HAP-1 (cell line): Measurements from ENCODE around the gene PDLIM4.

Source experiments
- DNase-seq, 2 experiments: peaks; one replicate each; pipeline ENCODE4 v3.0.0-alpha.2; 2016 to 2020; ENCODE audit warnings: low spot score in 2 of 2
- H3K27me3 ChIP-seq: fragments of 250-450 bp; sonication (Bioruptor Pico); 2 replicates; pipeline ENCODE4 v1.5.1; 2020; ENCODE audit warnings: low read depth, mild to moderate bottlenecking, moderate library complexity
- H3K36me3 ChIP-seq: fragments of 250-450 bp; sonication (Bioruptor Pico); replicated peaks from 2 replicates; pipeline ENCODE4 v1.5.1; 2020; ENCODE audit warnings: mild to moderate bottlenecking
- H3K4me1 ChIP-seq: fragments of 250-450 bp; sonication (Bioruptor Pico); 2 replicates; pipeline ENCODE4 v1.5.1; 2020; ENCODE audit warnings: mild to moderate bottlenecking
- H3K4me3 ChIP-seq: fragments of 250-450 bp; sonication (Bioruptor Pico); 2 replicates; pipeline ENCODE4 v1.5.1; 2020; ENCODE audit warnings: mild to moderate bottlenecking, moderate library complexity
- H3K9me3 ChIP-seq: fragments of 250-450 bp; sonication (Bioruptor Pico); 2 replicates; pipeline ENCODE4 v1.5.1; 2020; ENCODE audit warnings: mild to moderate bottlenecking, moderate library complexity
- in situ Hi-C: fragments of 300-500 bp; cut with MboI; formaldehyde crosslinking; loops from 3 replicates; pipeline ENCODE4 v1.14.3; 2020; ENCODE audit warnings: low sequenced_read_pairs, inconsistent platforms, mixed read lengths

Gene PDLIM4

GRCh38 chr5:132263548-132264261, 6.2 kb downstream of the PDLIM4 start:
- Histone ChIP-seq H3K36me3 (no peaks in the 10 kb centered on the region), H3K4me3 (no peak overlapping the region), H3K9me3 (no peaks in the 10 kb centered on the region), H3K27me3 (no peaks in the 10 kb centered on the region), H3K4me1 (no peaks in the 10 kb centered on the region)
- no peak for DNase-seq
- in situ Hi-C loops = no loop called here

DNA sequence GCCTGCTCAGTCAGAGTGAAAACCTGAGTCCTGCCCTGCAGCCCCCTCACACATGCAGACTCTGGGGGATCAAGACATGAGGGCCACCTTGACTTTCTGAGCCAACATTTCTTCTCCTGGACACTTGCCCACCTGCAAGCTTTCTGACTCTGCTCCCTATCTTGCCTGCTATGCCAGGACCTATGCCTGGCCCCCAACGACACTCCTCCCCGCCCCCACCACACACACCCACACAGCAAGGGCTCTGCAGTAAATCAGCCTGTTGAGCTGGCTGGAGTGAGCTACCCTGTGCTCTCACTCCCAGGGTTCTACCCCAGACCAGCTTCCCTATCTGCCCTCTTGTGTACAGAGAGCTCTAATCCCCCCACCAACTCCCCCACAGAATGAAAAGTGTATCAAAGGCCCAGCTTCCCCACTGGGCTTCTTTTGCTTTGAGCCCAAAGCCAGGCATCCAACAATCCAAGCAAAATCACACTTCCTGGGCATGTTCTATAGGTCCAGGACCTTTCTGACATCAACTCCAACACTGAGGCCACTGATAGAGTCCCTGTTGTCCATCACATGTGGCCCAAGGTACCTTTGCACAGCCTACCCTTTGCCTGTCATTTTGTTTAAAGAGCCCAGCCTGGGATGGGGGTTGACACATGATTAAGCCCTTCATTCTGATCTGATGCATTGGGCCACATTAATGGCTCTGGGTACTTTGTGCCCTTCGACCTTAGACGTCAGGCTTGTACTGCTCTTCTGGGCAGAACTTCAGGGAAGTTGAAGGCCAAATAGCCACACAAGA, 7.2 kb downstream of the PDLIM4 start:
- in situ Hi-C loops = no loop called here
- DNase-seq = no peak
- Histone ChIP-seq H3K9me3 (no peaks in the 10 kb centered on the region), H3K4me1 (no peaks in the 10 kb centered on the region), H3K27me3 (no peaks in the 10 kb centered on the region), H3K36me3 (no peaks in the 10 kb centered on the region), H3K4me3 (no peak overlapping the region)

DNA sequence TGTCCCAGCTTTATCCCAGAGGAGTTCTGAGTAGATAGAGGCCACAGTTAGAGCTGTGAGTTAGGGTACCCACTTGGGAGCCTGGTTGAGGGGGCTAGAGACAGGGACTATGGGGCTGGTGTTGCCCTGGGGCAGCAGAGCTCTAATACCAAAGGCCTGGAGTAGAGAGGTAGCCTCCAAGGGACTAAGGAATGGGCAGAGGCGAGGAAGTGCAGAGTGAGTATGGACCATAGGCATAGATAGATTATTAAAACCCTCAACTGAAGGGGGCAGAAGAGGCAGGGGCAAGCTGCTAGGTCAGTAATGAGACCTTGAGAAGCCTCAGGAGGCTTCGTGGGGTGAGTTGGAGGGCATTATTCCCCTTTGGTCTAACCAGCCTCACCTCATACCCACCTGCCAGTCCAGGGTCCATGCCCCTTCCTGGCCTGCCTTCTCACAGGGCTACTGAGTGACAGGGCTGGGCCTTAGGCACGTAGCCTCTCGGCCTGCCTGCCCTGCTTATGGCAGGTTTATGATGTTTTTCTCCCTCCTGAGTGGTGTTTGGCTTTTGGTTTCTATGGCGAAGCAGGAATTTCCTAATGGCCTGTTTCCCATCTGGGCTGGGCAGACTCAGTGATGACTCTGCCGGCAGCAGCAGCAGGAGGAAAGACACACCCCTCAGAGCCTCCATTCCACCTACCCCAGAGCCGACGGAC, 8.0 kb downstream of the PDLIM4 start:
- Histone ChIP-seq H3K4me3 (no peak overlapping the region), H3K27me3 (no peaks in the 10 kb centered on the region), H3K9me3 (no peaks in the 10 kb centered on the region), H3K4me1 (no peaks in the 10 kb centered on the region), H3K36me3 (no peaks in the 10 kb centered on the region)
- in situ Hi-C loops = no loop called here
- no peak for DNase-seq

- Histone ChIP-seq H3K4me3 (no peak overlapping the region), H3K9me3 (no peaks in the 10 kb centered on the region), H3K36me3 (no peaks in the 10 kb centered on the region), H3K4me1 (no peaks in the 10 kb centered on the region), H3K27me3 (no peaks in the 10 kb centered on the region)
- DNase-seq = no peak
- in situ Hi-C loops = no loop called here
Observed at GRCh38 chr5:132266031-132266835, 8.7 kb downstream of the PDLIM4 start.

DNA sequence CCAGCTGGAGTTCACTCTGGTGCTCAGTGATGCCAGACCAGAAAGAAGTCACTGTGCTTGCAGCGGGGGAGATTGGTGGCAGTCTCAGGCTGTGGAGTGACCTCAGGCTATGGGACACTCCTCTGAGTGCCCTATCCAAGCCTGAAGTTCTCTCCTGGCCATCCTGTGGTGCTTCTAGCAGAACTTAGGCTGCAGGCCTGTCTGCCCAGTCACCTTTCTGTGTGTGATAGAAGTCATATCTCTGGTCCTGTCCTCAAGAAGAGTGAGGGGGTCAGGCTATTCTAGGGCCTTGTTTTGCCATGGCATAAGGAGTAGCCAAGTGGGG, 9.3 kb downstream of the PDLIM4 start:
- no peak for DNase-seq
- H3K9me3 ChIP-seq = no peaks in the 10 kb centered on the region
- no peaks in the 10 kb centered on the region for H3K27me3 ChIP-seq
- no peak overlapping the region for H3K4me3 ChIP-seq
- in situ Hi-C loops = no loop called here
- no peaks in the 10 kb centered on the region for H3K4me1 ChIP-seq
- H3K36me3 ChIP-seq = no peaks in the 10 kb centered on the region

GRCh38 chr5:132267166-132267739, 9.8 kb downstream of the PDLIM4 start:
- Histone ChIP-seq H3K27me3 (no peaks in the 10 kb centered on the region), H3K9me3 (no peaks in the 10 kb centered on the region), H3K36me3 (no peaks in the 10 kb centered on the region), H3K4me1 (no peaks in the 10 kb centered on the region), H3K4me3 (no peak overlapping the region)
- no peak for DNase-seq
- in situ Hi-C loops = no loop called here

GRCh38 chr5:132267931-132268768, 10.7 kb downstream of the PDLIM4 start:
- Histone ChIP-seq H3K9me3 (no peaks in the 10 kb centered on the region), H3K27me3 (no peaks in the 10 kb centered on the region), H3K4me1 (no peaks in the 10 kb centered on the region), H3K36me3 (no peaks in the 10 kb centered on the region), H3K4me3 (no peak overlapping the region)
- no peak for DNase-seq
- in situ Hi-C loops = no loop called here

GRCh38 chr5:132268769-132269551, 11.5 kb downstream of the PDLIM4 start:
- Histone ChIP-seq H3K27me3 (no peaks in the 10 kb centered on the region), H3K4me1 (no peaks in the 10 kb centered on the region), H3K36me3 (no peaks in the 10 kb centered on the region), H3K9me3 (no peaks in the 10 kb centered on the region), H3K4me3 (no peak overlapping the region)
- in situ Hi-C loops = no loop called here
- no peak for DNase-seq

DNA sequence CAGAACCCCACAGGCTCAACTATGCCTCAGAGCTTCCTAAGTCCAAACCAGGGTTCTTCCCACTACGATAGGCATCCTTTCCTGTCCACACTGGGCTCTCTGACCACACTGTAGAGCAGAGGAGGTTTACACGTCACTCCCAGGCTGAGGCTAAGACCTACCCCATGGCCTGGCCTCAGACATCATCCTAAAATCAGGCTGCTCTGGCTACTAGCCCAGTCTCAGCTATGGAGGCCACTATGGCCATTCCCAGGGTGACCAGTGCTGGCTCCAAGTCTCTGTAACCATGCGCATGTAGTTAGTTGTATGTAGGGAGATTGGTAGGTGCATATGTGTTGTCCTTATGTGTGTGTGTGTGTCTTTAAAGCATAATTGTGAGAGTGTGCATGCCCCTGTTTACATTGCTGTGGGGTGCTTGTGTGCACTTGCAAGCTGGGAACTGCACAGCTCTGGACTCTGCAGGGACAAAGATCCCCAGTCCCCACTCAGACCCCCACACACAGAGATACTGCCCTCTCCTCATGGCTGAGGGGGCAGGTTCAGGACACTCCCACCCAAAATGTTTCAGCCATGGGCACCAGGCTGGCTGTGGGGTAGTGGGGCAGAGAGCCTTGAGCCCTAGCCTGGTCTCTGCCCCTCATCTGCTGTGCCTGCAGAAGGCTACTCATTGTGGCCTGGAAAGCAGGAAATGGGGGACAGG, 12.3 kb downstream of the PDLIM4 start:
- no peak for DNase-seq
- no peaks in the 10 kb centered on the region for H3K36me3 ChIP-seq
- in situ Hi-C loops = loop anchor here (10.0 kb wide), 1 partner anchor 235 kb away; no protein-coding TSS in a partner anchor

GRCh38 chr5:132270335-132270665, 12.8 kb downstream of the PDLIM4 start:
- Histone ChIP-seq H3K36me3 (no peaks in the 10 kb centered on the region), H3K27me3 (no peaks in the 10 kb centered on the region), H3K4me3 (no peak overlapping the region), H3K4me1 (no peaks in the 10 kb centered on the region), H3K9me3 (no peaks in the 10 kb centered on the region)
- in situ Hi-C loops = loop anchor here (10.0 kb wide), 1 partner anchor 235 kb away; no protein-coding TSS in a partner anchor
- no peak for DNase-seq

More for the DNA sequence above, 12.3 kb downstream of the PDLIM4 start:
- no peaks in the 10 kb centered on the region for H3K27me3 ChIP-seq
- no peaks in the 10 kb centered on the region for H3K4me1 ChIP-seq
- H3K9me3 ChIP-seq = no peaks in the 10 kb centered on the region
- H3K4me3 ChIP-seq = no peak overlapping the region

GRCh38 chr5:132270706-132271105, 13.2 kb downstream of the PDLIM4 start:
- no peaks in the 10 kb centered on the region for H3K4me1 ChIP-seq
- no peak overlapping the region for H3K4me3 ChIP-seq
- DNase-seq = peak in 1 of 2 experiments; percentile 5
- H3K9me3 ChIP-seq = no peaks in the 10 kb centered on the region
- in situ Hi-C loops = loop anchor here (10.0 kb wide), 1 partner anchor 234 kb away; no protein-coding TSS in a partner anchor
- no peaks in the 10 kb centered on the region for H3K36me3 ChIP-seq
- H3K27me3 ChIP-seq = no peaks in the 10 kb centered on the region
